22Rv1 (cell line): ENCODE results near the gene IRF2BPL.

Source experiments
- ZFX ChIP-seq: fragments of 450-650 bp; IDR thresholded peaks from 2 replicates; pipeline ENCODE4 v1.6.1; 2017; ENCODE audit warnings: antibody characterized with exemption, borderline replicate concordance
- TF ChIP-seq, protein P1 (sequence below): fragments of 450-650 bp; IDR thresholded peaks from 2 replicates; pipeline ENCODE4 v1.5.1; 2017; ENCODE audit warnings: mild to moderate bottlenecking

DNA sequence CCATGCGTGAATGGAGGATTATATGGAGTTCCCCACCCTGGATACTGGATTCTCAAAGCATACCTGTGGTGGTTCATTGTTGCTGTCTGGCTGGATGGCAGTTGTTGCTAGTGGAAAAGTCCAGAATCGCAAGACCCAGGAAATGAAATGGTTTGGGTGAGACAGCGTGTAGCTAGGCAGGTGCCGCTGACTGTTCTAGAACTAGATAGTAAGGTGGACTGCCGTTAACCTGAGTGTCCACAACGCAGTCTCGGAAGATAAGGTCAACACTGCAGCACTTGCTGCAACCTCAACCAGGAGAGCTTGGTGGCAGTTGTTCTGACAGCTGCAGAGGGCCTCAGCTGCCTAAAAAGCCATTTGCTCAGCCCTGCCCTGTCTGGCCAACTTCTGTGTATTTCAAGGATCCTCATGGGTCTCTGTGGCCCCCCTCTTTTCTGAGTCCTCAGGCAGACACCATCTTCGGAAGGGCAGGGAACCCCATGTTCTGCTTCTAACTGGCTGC is 15.5 kb upstream of the IRF2BPL start:
- TF ChIP-seq, protein P1, sequence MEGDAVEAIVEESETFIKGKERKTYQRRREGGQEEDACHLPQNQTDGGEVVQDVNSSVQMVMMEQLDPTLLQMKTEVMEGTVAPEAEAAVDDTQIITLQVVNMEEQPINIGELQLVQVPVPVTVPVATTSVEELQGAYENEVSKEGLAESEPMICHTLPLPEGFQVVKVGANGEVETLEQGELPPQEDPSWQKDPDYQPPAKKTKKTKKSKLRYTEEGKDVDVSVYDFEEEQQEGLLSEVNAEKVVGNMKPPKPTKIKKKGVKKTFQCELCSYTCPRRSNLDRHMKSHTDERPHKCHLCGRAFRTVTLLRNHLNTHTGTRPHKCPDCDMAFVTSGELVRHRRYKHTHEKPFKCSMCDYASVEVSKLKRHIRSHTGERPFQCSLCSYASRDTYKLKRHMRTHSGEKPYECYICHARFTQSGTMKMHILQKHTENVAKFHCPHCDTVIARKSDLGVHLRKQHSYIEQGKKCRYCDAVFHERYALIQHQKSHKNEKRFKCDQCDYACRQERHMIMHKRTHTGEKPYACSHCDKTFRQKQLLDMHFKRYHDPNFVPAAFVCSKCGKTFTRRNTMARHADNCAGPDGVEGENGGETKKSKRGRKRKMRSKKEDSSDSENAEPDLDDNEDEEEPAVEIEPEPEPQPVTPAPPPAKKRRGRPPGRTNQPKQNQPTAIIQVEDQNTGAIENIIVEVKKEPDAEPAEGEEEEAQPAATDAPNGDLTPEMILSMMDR: no peak
- TF ChIP-seq ZFX: no peak
